NCI-H446 (cell line): ENCODE data around the gene P2RX4.
"Not testable (repeated sequence)": the region's sequence is repeated elsewhere in the genome, so short reads cannot be mapped to it uniquely, and the experiment has no call there.

Experiments
- DNase-seq, 2 experiments: peaks; one replicate each; lab custom pipeline; 2025; lab: John Stamatoyannopoulos, UW

The P2RX4 gene

GRCh38 chr12:121209624-121210572 lies at the start of gene P2RX4:
Gene P2RX4 (plus strand): TSS chr12:121210129. CDS start chr12:121210165, 36 bp downstream.
- DNase-seq, result peak; percentile 35 to 79

- DNase-seq, result no peak
These were observed 47.5 kb upstream of the P2RX4 start for GRCh38 chr12:121162384-121162783.

GRCh38 chr12:121162985-121163384 lies 46.9 kb upstream of the P2RX4 start:
- no peak for DNase-seq

- DNase-seq, result not testable (repeated sequence)
These were observed 45.1 kb upstream of the P2RX4 start for GRCh38 chr12:121164839-121165238.

- DNase-seq, result no peak
These were observed 44.6 kb upstream of the P2RX4 start for GRCh38 chr12:121165316-121165715.

GRCh38 chr12:121166356-121166755 lies 43.6 kb upstream of the P2RX4 start:
- no peak for DNase-seq

- DNase-seq, result no peak
These were observed 42.6 kb upstream of the P2RX4 start for GRCh38 chr12:121167232-121167820.

GRCh38 chr12:121167951-121168350 lies 42.0 kb upstream of the P2RX4 start:
- DNase-seq, result no peak

- DNase-seq, result no peak
These were observed 39.8 kb upstream of the P2RX4 start for GRCh38 chr12:121170151-121170550.

- no peak for DNase-seq
These were observed 39.2 kb upstream of the P2RX4 start for GRCh38 chr12:121170611-121171260.

- DNase-seq, result no peak
These were observed 37.8 kb upstream of the P2RX4 start for GRCh38 chr12:121172145-121172544.

- DNase-seq, result no peak
These were observed 34.4 kb upstream of the P2RX4 start for GRCh38 chr12:121175383-121176119.

- no peak for DNase-seq
These were observed 33.0 kb upstream of the P2RX4 start for GRCh38 chr12:121176826-121177529.

GRCh38 chr12:121181181-121181580 lies 28.7 kb upstream of the P2RX4 start:
- DNase-seq, result no peak

GRCh38 chr12:121182222-121182893 lies 27.6 kb upstream of the P2RX4 start:
- no peak for DNase-seq

GRCh38 chr12:121184425-121184824 lies 25.5 kb upstream of the P2RX4 start:
- DNase-seq, result no peak

GRCh38 chr12:121184984-121185889 lies 24.7 kb upstream of the P2RX4 start:
- DNase-seq, result no peak

- DNase-seq, result no peak
These were observed 23.1 kb upstream of the P2RX4 start for GRCh38 chr12:121186826-121187225.

- DNase-seq, result no peak
These were observed 22.4 kb upstream of the P2RX4 start for GRCh38 chr12:121187501-121187900.

- DNase-seq, result no peak
These were observed 21.7 kb upstream of the P2RX4 start for GRCh38 chr12:121188227-121188626.
